Fibroblast of the aortic adventitia (primary cell): ENCODE results near the gene AGPAT3. TPM values are rescaled to one million over a fixed set of nuclear protein-coding genes. Genes with fewer than 3 reads are reported as not detected.
A peak's percentile ranks its signal among the peaks of the same experiment; 100 is the strongest.

Experiments
- DNase-seq: peaks from one replicate; pipeline ENCODE4 v3.0.0-alpha.2; 2010; ENCODE audit warnings: low read depth
- H3K4me3 ChIP-seq: 2 replicates; pipeline ENCODE4 v1.5.1; 2011; ENCODE audit warnings: low read depth, mild to moderate bottlenecking, control low read depth, low read length, moderate library complexity
- total RNA-seq: library from RNA; depleted of rRNA; stranded (reverse); fragments of >200 nt; gene quantifications from 2 replicates; pipeline ENCODE4 v1.2.3, GENCODE V29; 2012; ENCODE audit warnings: low replicate concordance
- TF ChIP-seq, protein P1 (sequence below): IDR thresholded peaks from 2 replicates; pipeline ENCODE4 v1.5.1; 2011; ENCODE audit warnings: mild to moderate bottlenecking, low read length, control low read depth, inconsistent platforms; ENCODE audit not compliant: insufficient read depth

AGPAT3 gene
- total RNA-seq, 1 donor: 29.0 TPM

DNA sequence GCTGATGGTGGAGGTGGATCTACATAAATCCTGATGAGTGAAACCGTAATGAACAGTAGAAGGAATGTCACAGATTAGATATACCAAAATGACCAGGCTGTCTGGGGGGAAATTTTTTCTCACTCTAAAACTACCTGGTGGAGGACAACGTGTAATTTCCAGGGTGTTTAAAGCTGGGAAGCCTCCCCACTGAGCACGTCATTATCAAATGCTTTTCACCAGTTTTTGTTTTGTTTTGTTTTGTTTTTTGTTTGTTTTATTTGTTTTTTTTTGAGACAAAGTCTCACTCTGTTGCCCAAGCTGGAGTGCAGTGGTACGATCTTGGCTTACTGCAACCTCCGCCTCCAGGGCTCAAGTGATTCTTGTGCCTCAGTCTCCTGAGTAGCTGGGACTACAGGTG is 11.6 kb downstream of the AGPAT3 start:
- TF ChIP-seq, protein P1, sequence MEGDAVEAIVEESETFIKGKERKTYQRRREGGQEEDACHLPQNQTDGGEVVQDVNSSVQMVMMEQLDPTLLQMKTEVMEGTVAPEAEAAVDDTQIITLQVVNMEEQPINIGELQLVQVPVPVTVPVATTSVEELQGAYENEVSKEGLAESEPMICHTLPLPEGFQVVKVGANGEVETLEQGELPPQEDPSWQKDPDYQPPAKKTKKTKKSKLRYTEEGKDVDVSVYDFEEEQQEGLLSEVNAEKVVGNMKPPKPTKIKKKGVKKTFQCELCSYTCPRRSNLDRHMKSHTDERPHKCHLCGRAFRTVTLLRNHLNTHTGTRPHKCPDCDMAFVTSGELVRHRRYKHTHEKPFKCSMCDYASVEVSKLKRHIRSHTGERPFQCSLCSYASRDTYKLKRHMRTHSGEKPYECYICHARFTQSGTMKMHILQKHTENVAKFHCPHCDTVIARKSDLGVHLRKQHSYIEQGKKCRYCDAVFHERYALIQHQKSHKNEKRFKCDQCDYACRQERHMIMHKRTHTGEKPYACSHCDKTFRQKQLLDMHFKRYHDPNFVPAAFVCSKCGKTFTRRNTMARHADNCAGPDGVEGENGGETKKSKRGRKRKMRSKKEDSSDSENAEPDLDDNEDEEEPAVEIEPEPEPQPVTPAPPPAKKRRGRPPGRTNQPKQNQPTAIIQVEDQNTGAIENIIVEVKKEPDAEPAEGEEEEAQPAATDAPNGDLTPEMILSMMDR: no peak
- no peak for DNase-seq
- H3K4me3 ChIP-seq: no peak overlapping the region

DNA sequence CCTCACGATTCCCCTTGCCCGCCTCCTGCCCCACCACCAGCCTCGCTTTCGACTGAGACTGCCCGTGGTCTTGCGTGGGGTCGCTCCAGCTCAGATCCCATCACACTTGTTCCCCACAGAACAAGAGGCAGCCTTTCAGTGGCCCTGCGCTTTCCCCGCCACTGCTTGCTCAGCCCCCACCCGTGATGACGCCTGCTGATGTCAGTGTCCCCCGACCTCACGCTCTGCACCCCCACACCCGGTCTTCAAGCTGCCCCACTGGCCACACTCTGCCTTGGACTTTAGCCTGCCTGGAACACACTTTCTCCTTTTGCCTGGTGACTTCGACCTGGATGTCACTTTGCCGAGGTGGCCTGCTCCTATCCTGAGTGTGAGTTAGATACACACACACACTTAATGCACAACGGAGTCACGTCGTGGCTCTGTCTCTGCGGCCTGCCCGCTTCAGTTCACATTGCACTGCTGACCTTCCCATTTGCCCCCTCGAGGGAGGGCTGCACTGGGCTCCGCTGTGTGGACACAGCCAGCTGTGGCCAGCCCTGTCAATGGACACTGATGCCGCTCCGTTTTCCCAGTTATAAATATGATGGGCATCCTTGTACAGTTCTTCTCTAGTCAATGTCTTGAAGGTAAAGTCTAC is 13.0 kb downstream of the AGPAT3 start:
- no peak overlapping the region for H3K4me3 ChIP-seq
- no peak for DNase-seq
- TF ChIP-seq, protein P1: no peak

DNA sequence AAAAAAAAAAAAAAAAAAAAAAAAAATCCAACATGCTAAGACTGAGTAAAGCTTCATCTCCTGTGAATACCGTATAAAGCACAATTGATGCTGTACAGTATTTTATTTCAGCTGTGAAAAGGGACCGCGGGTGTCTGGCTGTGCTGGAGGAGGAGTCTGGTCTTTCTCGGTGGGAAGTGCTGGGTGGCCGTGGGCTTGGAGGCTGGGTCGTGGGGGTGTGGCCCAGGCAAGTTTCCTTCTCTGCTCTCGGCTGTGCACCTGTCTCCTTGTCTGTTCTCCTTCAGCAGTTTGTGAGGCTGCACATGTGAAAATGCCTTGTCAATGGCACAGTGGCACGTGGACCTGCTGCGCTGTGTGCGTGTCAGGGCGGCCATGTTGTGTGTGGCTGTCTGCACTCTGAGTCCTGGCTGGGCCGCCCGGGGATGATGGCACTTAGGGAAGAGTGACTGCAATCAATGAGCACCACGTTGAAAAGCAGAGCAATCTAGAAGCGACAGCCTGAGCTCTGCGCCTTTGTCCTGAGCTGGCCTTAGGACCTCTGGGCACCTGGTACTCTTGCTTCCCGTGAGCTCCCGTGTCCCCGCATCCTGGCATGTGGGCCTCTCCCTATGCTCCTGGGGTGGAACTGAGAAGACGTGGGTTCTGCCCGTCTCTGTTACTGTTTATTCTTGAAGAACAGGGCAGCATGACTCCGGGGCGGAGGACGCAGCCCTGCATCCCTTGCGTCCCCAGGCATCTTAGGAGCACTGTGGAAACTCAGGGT is 14.5 kb downstream of the AGPAT3 start:
- no peak overlapping the region for H3K4me3 ChIP-seq
- TF ChIP-seq, protein P1: no peak
- no peak for DNase-seq

DNA sequence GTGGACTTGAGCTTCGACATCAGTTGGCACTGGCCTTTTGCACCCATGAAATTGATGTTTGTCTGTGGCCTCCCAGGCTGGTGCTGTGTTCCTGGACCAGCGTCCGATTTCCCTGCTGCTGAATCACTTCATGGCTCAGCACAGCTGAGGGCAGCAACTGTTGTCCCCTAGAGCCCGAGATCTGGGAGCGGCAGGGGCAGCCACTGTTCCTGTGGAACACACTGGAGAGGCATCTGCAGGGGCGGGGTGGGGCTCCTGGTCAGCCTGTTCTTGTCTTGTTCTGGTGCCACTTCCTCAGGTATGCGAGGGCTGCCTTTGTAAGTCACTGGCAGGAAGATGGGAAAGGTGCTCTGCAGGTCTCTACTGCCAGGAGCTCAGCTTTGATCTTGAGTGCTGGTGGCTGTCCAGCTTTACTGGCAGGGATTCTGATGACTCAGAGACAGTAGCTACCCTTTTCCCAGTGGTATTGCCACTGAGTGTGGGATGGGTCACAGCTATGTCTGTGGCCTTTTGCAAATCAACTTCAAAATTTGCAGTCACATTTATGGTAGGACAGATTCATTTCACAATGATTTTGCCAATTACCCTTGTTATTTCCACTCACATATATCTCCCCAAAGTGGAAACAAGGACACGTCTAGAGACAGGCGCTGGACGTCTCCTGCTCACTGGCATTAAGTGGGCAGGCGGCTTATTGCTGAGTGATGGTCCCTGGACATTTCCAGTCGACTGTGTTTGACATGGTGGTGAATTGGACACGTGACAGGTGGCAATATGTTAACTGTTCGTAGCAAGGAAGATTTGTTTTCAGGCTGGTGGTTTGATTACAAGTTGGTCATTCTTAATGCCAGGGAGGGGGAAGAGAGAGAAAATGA is 15.3 kb downstream of the AGPAT3 start:
- no peak overlapping the region for H3K4me3 ChIP-seq
- TF ChIP-seq, protein P1: no peak
- DNase-seq: peak; percentile 17

DNA sequence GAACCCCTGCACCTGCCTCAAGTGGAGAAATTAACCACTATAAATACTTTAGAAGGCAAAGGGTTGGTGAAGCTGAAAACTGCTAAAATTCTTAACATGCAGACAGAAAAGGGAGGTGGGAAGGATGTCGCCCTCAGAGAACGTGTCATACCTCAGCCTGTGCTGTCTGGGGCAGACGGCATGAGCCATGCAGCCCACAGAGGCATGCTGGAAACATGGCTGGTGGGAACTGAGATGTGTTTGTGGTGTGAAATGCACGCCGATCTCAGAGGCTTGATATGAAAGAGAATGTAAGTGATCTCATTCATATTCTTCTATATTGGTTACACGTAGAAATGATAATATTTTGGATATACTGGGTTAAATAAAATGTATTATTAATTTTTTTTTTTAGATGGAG is 16.3 kb downstream of the AGPAT3 start:
- DNase-seq: no peak
- H3K4me3 ChIP-seq: no peak overlapping the region
- TF ChIP-seq, protein P1: no peak

DNA sequence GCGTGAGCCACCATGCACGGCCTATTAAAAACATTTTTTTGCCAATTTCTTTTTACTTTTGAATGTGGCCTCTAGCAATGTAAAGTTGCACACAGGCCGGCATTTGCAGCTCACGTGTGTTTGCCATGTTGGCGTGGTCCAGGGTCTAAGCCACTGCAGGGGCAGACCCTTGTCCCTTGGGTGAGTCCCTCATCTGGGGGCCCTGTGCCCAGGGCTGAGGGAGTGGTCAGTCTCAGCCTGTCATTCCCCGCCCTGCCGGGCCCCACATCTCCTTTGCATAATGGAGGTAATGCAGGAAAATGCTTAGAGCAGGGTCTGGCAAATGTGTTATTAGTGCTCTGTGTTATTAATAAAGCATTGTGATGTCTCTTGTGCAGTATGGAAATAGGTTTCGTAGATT is 16.9 kb downstream of the AGPAT3 start:
- no peak for DNase-seq
- TF ChIP-seq, protein P1: no peak
- H3K4me3 ChIP-seq: no peak overlapping the region
